Fibroblast of the conjunctiva (primary cell): ENCODE measurements around the gene SPAAR.
A peak's percentile ranks its signal among the peaks of the same experiment; 100 is the strongest.
"Not testable (repeated sequence)": the region's sequence is repeated elsewhere in the genome, so short reads cannot be mapped to it uniquely, and the experiment has no call there.

ENCODE experiments used
- DNase-seq: peaks from one replicate; pipeline ENCODE4 v3.0.0-alpha.2; 2010; ENCODE audit warnings: low read depth

SPAAR gene

GRCh38 chr9:35923598-35923926 lies 14.3 kb downstream of the SPAAR start:
- DNase-seq, result no peak

GRCh38 chr9:35923927-35924763 lies 14.9 kb downstream of the SPAAR start:
- peak; percentile 78 for DNase-seq

DNA sequence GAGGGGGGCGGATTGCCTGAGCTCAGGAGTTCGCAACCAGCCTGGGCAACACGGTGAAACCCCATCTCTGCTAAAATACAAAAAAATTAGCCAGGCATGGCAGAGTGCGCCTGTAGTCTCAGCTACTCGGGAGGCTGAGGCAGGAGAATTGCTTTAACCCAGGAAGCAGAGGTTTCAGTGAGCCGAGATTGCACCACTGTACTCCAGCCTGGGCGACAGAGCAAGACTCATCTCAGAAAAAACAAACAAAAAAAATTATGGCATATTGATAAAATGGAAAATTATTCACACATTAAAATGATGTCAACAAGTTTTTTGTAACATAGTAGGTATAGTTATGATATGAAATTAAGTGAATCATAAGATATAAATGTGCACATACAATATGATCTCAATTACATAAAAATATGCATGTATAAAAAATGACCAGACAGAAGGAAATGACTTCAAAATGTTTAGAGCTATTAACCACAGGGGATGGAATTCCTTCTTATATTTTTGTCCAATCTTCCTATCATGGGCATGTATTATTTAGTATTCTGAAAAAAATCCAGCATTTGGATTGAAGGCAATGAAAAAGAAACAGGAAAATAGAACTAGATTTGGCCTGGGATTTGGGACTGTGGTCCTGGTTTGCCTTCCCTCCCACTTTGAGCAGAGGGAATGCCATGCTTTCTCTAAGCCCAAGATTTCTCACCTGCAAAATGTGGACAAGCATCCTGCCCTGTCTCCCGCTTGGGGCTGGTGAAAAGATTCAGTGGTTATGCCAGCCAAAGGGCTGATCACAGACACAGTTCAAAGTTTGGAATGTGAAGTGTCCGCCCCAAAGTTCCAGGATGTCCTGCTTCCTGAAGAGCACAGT lies 19.5 kb downstream of the SPAAR start:
- no peak for DNase-seq

GRCh38 chr9:35929453-35929718 lies 20.1 kb downstream of the SPAAR start:
- no peak for DNase-seq

DNA sequence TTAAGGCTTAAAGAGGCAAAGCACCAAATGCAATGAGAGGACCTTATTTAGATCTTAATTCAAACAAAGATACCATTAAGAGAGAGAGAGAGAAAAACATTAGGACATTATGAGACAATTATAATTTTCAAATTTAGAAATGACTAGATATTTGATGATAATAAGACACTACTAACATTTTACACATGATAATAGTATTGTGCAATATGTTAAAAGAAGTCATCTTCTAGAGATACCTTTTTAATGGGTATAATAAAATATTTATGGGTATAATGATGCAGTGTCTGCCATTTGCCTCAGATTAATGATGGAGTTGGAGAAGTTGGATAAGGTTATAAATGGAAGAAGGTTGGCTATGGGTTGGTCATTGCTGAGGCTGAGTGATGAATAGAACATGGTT lies 21.2 kb downstream of the SPAAR start:
- no peak for DNase-seq

DNA sequence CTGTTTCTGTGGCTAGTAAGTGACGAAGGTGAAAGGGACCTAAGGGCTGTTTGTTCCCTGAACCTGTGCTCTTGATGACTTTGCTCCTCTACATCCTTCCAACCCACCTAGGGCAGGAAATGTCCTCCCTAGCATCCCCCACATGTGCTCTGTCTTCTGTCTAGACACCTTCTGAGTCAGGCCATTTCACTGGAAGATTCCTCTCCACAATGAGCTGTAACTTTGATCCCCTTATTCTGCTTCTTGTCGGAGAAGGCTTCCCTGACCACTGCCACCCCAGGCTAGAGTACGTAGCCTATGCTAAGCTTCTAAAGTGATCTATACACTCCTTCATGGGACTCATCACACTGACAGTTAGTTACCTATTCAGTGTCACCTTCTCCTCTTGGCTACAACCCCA lies 21.7 kb downstream of the SPAAR start:
- no peak for DNase-seq

DNA sequence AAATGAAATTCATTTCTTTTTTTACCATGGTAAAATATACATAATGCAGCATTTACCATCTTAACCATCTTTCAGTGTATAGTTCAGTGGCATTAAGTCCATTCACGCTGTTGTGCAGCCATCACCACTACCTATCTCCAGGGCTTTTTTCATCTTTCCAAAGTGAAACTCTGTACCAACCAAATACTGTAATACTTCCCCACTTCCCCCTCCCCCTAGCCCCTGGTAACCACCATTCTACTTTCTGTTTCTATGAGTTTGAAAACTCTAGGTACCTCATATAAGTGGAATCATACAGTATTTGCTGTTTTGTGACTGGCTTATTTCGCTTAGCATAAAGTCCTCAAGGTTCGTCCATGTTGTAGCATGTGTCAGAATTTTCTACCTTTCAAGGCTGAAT lies 23.4 kb downstream of the SPAAR start:
- no peak for DNase-seq

GRCh38 chr9:35933550-35934067 lies 24.3 kb downstream of the SPAAR start:
- no peak for DNase-seq

DNA sequence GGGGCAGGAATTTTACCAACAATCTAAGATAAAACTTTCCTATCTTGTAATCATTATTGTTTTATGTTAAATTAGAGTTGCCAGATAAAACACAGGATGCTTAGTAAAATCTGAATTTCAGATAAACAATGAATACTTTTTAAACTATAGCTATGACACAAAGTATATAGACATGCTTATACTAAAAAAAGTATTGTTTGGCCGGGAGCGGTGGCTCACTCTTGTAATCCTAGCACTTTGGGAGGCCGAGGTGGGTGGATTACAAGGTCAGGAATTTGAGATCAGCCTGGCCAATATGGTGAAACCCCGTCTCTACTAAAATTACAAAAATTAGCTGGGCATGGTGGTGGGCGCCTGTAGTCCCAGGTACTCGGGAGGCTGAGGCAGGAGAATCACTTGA lies 24.8 kb downstream of the SPAAR start:
- DNase-seq, result not testable (repeated sequence)

GRCh38 chr9:35935261-35935660 lies 26.0 kb downstream of the SPAAR start:
- DNase-seq, result no peak

DNA sequence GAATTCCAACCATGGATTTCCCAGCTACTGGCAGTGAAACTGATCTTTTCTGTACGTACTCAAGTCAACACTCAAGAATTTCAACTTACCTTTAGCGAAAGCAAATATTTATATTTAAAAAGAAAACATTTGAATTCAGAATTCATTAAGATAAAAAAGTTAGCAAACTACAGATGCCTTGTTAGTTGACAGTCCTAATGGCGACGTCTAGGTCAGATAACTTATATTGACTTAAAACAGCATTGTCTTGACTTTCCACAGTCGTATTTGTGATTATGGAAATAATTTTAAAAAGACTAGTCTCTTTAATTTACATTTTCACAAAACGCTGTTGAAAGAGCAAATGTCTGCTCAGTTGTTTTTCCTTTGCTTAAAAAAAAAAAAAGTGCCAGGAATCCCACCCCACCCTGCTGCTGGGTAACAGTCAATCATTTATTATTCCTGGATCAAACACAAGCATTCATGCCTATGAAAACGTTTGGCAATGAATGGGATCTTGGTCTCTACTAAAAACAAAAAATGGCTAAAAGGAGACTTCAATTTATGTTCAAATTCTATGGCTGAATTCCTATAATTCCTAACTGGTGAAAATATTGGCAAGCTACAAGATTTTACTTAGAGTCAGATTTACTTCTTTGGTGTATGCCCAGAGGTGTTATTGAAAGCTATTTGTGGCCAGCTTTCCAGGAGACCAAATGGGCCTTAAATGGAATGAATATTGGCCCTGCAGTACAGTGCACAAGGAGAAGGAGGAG lies 26.6 kb downstream of the SPAAR start:
- peak; percentile 77 for DNase-seq

DNA sequence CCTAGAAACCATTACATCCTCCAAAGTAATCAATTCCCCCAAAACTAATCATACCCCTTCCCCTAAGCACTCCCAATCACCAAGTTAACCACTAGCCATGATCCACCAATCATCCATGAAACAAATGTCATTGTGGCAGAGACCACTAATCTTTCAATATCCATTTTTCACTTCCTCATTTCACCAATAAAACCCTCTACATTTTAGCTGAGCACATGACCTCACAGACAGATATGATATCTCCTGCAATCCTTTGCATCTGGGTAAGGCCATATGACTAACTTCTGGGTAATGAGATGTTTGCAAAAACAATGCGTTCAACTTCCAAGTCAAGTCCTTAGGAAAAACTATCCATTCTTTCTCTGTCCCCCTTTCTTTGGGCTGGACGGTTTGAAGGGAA lies 27.9 kb downstream of the SPAAR start:
- DNase-seq, result no peak

GRCh38 chr9:35938474-35939356 lies 29.4 kb downstream of the SPAAR start:
- no peak for DNase-seq

DNA sequence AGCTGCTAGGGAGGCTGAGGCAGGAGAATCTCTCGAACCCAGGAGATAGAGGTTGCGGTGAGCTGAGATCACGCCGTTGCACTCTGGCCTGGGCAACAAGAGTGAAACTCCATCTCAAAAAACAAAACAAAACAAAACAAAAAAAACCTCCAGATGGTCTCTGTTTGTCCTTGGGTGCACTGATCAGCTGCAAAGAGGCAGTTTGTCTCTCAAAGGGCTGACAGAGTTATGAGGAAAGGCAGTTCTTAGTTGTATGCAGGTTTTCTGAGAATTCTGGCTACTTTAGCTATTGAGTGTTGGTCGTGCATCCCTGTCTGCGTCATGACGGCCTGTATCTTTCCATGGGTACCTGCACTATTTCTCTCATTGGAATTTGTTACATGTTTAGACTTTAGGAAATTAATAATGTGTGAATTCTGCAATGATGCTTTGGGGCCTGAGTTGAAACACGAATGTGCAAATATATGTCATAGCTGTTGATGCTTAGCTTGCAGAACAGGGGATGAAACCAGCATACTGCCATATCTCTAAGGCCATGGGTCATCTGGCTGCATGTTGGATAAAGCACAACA lies 30.5 kb downstream of the SPAAR start:
- DNase-seq, result no peak

- no peak for DNase-seq
Measured at GRCh38 chr9:35940458-35941407, 31.4 kb downstream of the SPAAR start.

DNA sequence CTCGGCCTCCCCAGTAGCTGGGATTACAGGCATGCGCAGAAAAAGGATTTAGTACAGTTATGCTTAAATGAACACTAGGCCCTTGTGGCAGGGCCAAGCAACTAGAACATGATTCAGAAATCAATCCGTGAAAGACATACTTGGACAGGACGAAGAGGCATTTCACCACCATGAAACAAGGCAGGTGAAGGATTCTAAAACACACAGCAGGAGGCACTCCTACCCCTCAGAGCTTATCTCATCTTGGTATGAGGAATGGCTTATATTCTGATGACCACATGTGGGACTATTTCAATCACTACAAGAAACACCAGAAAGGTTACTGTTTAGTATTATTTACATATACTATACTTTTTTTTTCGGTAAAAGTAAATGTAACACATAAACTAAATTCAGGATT lies 33.0 kb downstream of the SPAAR start:
- DNase-seq, result no peak

DNA sequence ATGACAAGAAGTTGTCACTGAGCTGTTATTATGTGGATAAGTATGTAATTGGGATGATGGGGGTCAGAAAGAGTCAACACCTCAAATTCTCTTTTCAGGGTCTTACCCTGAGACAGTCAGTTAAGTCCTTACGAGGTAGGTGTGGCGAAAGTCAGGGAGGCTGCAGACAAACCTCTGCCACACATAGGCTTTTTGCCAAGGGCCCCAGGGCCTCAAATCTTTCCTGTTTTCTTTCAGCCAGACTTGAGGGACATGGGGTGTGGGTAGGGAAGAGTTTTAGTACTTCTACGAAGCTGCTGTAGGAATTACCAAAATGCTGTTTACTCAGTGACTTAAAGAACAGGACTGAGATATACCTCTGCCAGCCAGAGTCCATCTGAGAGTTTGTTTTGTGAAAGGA lies 34.9 kb downstream of the SPAAR start:
- DNase-seq, result no peak

DNA sequence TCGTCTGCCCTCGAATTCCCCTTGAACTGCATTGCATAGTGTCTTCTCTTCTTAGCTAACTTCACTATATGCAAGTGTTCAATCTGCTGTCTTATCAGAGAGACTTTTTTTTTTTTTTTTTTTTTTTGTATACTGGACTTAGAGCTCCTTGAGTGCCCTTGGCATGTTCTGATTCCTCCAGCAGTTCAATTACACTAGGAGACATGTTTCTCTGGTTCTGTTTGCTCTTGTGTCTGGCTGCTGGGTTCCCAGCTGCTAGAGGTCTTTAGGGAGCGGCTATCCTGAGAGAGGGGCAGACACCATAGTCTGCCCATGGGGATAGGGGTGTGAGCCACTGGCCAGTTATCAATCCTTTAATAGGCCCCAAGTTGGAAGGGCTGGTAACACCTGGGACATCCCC lies 35.6 kb downstream of the SPAAR start:
- no peak for DNase-seq

- DNase-seq, result peak; percentile 86
Measured at GRCh38 chr9:35945341-35946018, 36.2 kb downstream of the SPAAR start.

- DNase-seq, result no peak
Measured at GRCh38 chr9:35948451-35948850, 39.2 kb downstream of the SPAAR start.
